SK-N-SH treated with all-trans-retinoic acid at 6 μM for 48 hours (cell line): ENCODE measurements around the gene MBNL2.

ENCODE experiments used
- ATAC-seq: fragments of 200-7000 bp; cut with Tn5 transposase; 3 replicates; pipeline ENCODE4 v1.9.1; 2020; ENCODE audit warnings: mild to moderate bottlenecking, moderate library complexity
- ARNTL ChIP-seq: fragments of 450-650 bp; formaldehyde crosslinking; IDR thresholded peaks from 2 replicates; pipeline ENCODE4 v1.5.0; 2020; ENCODE audit warnings: low read depth, mild to moderate bottlenecking, moderate library complexity, borderline replicate concordance
- CREB5 ChIP-seq: fragments of 250-450 bp; sonication (Bioruptor Pico); IDR thresholded peaks from 2 replicates; pipeline ENCODE4 v1.5.1; 2020; ENCODE audit warnings: low read depth, mild to moderate bottlenecking, moderate library complexity
- CSRNP3 ChIP-seq: fragments of 250-450 bp; sonication (Bioruptor Pico); IDR thresholded peaks from 2 replicates; pipeline ENCODE4 v1.5.1; 2021; ENCODE audit warnings: mild to moderate bottlenecking, moderate library complexity
- GLIS3 ChIP-seq: fragments of 250-450 bp; sonication (Bioruptor Pico); IDR thresholded peaks from 2 replicates; pipeline ENCODE4 v1.5.0; 2020; ENCODE audit warnings: mild to moderate bottlenecking, moderate library complexity
- ISL1 ChIP-seq: fragments of 250-450 bp; sonication (Bioruptor Pico); IDR thresholded peaks from 2 replicates; pipeline ENCODE4 v2.1.2; 2022; ENCODE audit warnings: mild to moderate bottlenecking, moderate library complexity
- OSR1 ChIP-seq: fragments of 250-450 bp; sonication (Bioruptor Pico); IDR thresholded peaks from 2 replicates; pipeline ENCODE4 v1.8.0; 2022; ENCODE audit warnings: moderate library complexity, mild to moderate bottlenecking, inconsistent platforms
- PATZ1 ChIP-seq: fragments of 250-450 bp; sonication (Bioruptor Pico); IDR thresholded peaks from 2 replicates; pipeline ENCODE4 v1.8.0; 2020; ENCODE audit warnings: mild to moderate bottlenecking, moderate library complexity, borderline replicate concordance
- POU6F1 ChIP-seq: fragments of 250-450 bp; sonication (Bioruptor Pico); IDR thresholded peaks from 2 replicates; pipeline ENCODE4 v1.8.0; 2021; ENCODE audit warnings: low read depth, mild to moderate bottlenecking, moderate library complexity, borderline replicate concordance
- PPARA ChIP-seq: fragments of 250-450 bp; sonication (Bioruptor Pico); IDR thresholded peaks from 2 replicates; pipeline ENCODE4 v1.5.0; 2020; ENCODE audit warnings: mild to moderate bottlenecking, borderline replicate concordance
- RARB ChIP-seq: fragments of 250-450 bp; sonication (Bioruptor Pico); IDR thresholded peaks from 2 replicates; pipeline ENCODE4 v1.8.0; 2021; ENCODE audit warnings: mild to moderate bottlenecking, moderate library complexity
- SNAI2 ChIP-seq: fragments of 250-450 bp; sonication (Bioruptor Pico); IDR thresholded peaks from 2 replicates; pipeline ENCODE4 v1.5.0; 2020; ENCODE audit warnings: mild to moderate bottlenecking, moderate library complexity
- TCF4 ChIP-seq: fragments of 250-450 bp; sonication (Bioruptor Pico); IDR thresholded peaks from 2 replicates; pipeline ENCODE4 v1.8.0; 2021; ENCODE audit warnings: mild to moderate bottlenecking, moderate library complexity, borderline replicate concordance
- TOX ChIP-seq: fragments of 250-450 bp; sonication (Bioruptor Pico); IDR thresholded peaks from 2 replicates; pipeline ENCODE4 v1.8.0; 2021; ENCODE audit warnings: mild to moderate bottlenecking, moderate library complexity, borderline replicate concordance
- TSHZ2 ChIP-seq: fragments of 250-450 bp; sonication (Bioruptor Pico); IDR thresholded peaks from 2 replicates; pipeline ENCODE4 v1.5.0; 2020; ENCODE audit warnings: mild to moderate bottlenecking, moderate library complexity
- ZC3H10 ChIP-seq: fragments of 250-450 bp; sonication (Bioruptor Pico); IDR thresholded peaks from 2 replicates; pipeline ENCODE4 v1.5.1; 2021; ENCODE audit warnings: mild to moderate bottlenecking, moderate library complexity
- ZFP3 ChIP-seq: fragments of 250-450 bp; sonication (Bioruptor Pico); IDR thresholded peaks from 2 replicates; pipeline ENCODE4 v1.5.0; 2020; ENCODE audit warnings: mild to moderate bottlenecking, moderate library complexity
- ZFP30 ChIP-seq: fragments of 450-650 bp; formaldehyde crosslinking; IDR thresholded peaks from 2 replicates; pipeline ENCODE4 v1.5.0; 2022; ENCODE audit warnings: mild to moderate bottlenecking, moderate library complexity
- ZNF565 ChIP-seq: fragments of 450-650 bp; formaldehyde crosslinking; conservative IDR thresholded peaks from 2 replicates; pipeline ENCODE4 v1.5.0; 2020; ENCODE audit warnings: low read depth, mild to moderate bottlenecking, moderate library complexity
- ZNF70 ChIP-seq: fragments of 450-650 bp; formaldehyde crosslinking; IDR thresholded peaks from 2 replicates; pipeline ENCODE4 v1.5.0; 2020; ENCODE audit warnings: mild to moderate bottlenecking, moderate library complexity
- ZNF8 ChIP-seq: fragments of 450-650 bp; formaldehyde crosslinking; IDR thresholded peaks from 2 replicates; pipeline ENCODE4 v1.5.0; 2020; ENCODE audit warnings: mild to moderate bottlenecking, moderate library complexity

Gene MBNL2

GRCh38 chr13:97231829-97232196, 9.7 kb downstream of the MBNL2 start (continued):
- TF ChIP-seq POU6F1 (CRISPR knock-in tag) = no peak
- TF ChIP-seq ZNF8 = no peak
- no peak for TF ChIP-seq CREB5 (CRISPR knock-in tag)
- no peak for TF ChIP-seq ZC3H10 (CRISPR knock-in tag)
- no peak for TF ChIP-seq ARNTL (CRISPR knock-in tag)
- TF ChIP-seq ZFP30 = no peak
- TF ChIP-seq ZFP3 (CRISPR knock-in tag) = no peak
- TF ChIP-seq, all 23 proteins: peak for 0

- TF ChIP-seq OSR1 = no peak
- no peak for ATAC-seq
Observed at GRCh38 chr13:97233499-97233898, 11.4 kb downstream of the MBNL2 start.

GRCh38 chr13:97234236-97234635, 12.1 kb downstream of the MBNL2 start:
- TF ChIP-seq ZNF70 (CRISPR knock-in tag) (peak; percentile 74), ZFP30 (no peak)
- no peak for ATAC-seq

GRCh38 chr13:97234742-97235141, 12.6 kb downstream of the MBNL2 start:
- no peak for ATAC-seq
- TF ChIP-seq CSRNP3 (no peak), ISL1 (CRISPR knock-in tag) (no peak), TOX (CRISPR knock-in tag) (no peak), ZC3H10 (CRISPR knock-in tag) (no peak), PPARA (CRISPR knock-in tag) (no peak), PATZ1 (CRISPR knock-in tag) (no peak), ZFP3 (CRISPR knock-in tag) (no peak)

- TF ChIP-seq PATZ1 (CRISPR knock-in tag) (no peak), TOX (CRISPR knock-in tag) (no peak), CSRNP3 (no peak), ZFP3 (CRISPR knock-in tag) (no peak), SNAI2 (CRISPR knock-in tag) (no peak), ISL1 (CRISPR knock-in tag) (no peak), GLIS3 (CRISPR knock-in tag) (no peak), ZNF565 (CRISPR knock-in tag) (no peak), ARNTL (CRISPR knock-in tag) (no peak), PPARA (CRISPR knock-in tag) (no peak), OSR1 (no peak), TSHZ2 (no peak), ZC3H10 (CRISPR knock-in tag) (no peak), ZNF70 (CRISPR knock-in tag) (no peak), RARB (CRISPR knock-in tag) (no peak), TCF4 (no peak)
- TF ChIP-seq, all 23 proteins: peak for 0
- ATAC-seq = peak; percentile 53
Observed at GRCh38 chr13:97235549-97236231, 13.6 kb downstream of the MBNL2 start.
